ENCODE results near the gene EPOP.

Gene EPOP

GRCh38 chr17:38697061-38697820 lies 22.5 kb upstream of the EPOP start:
- Histone ChIP-seq H3K79me2 (no peaks in the 10 kb centered on the region), H3K4me2 (ENCODE audit: low read length) (no peak overlapping the region), H3K9me3 (ENCODE audit: control insufficient read depth, low read length) (no peaks in the 10 kb centered on the region), H3K36me3 (ENCODE audit: control insufficient read depth, insufficient read depth, low read length) (no peaks in the 10 kb centered on the region), H3K4me1 (peaks cover 29% of the 10 kb centered on the region), H2AFZ (peak overlapping the region; percentile 39), H3K27ac (peak overlapping the region; percentile 34), H3K4me3 (ENCODE audit: low read depth, low read length) (peak overlapping the region; percentile 3), H3K9ac (no peak overlapping the region), H3K27me3 (ENCODE audit: control insufficient read depth, insufficient read depth, low read length) (no peaks in the 10 kb centered on the region)
- no peak for TF ChIP-seq CTCF (IDR thresholded peaks at IDR 0.05)

GRCh38 chr17:38693700-38694329 lies 19.1 kb upstream of the EPOP start:
- H3K9ac ChIP-seq, result no peak overlapping the region
- no peaks in the 10 kb centered on the region for H3K9me3 ChIP-seq (ENCODE audit: control insufficient read depth, low read length)
- H2AFZ ChIP-seq, result peak overlapping the region; percentile 93
- no peak overlapping the region for H3K4me3 ChIP-seq (ENCODE audit: low read depth, low read length)
- no peak for TF ChIP-seq CTCF (IDR thresholded peaks at IDR 0.05)
- peak overlapping the region; percentile 64 for H3K27ac ChIP-seq
- peaks cover 26% of the 10 kb centered on the region for H3K4me1 ChIP-seq
- H3K27me3 ChIP-seq (ENCODE audit: control insufficient read depth, insufficient read depth, low read length), result no peaks in the 10 kb centered on the region
- no peaks in the 10 kb centered on the region for H3K79me2 ChIP-seq
- no peak overlapping the region for H3K4me2 ChIP-seq (ENCODE audit: low read length)
- H3K36me3 ChIP-seq (ENCODE audit: control insufficient read depth, insufficient read depth, low read length), result no peaks in the 10 kb centered on the region

- no peaks in the 10 kb centered on the region for H3K36me3 ChIP-seq (ENCODE audit: control insufficient read depth, insufficient read depth, low read length)
- no peaks in the 10 kb centered on the region for H3K9me3 ChIP-seq (ENCODE audit: control insufficient read depth, low read length)
- H3K79me2 ChIP-seq, result no peaks in the 10 kb centered on the region
- H3K4me1 ChIP-seq, result peaks cover 18% of the 10 kb centered on the region
- no peak overlapping the region for H3K9ac ChIP-seq
- no peaks in the 10 kb centered on the region for H3K27me3 ChIP-seq (ENCODE audit: control insufficient read depth, insufficient read depth, low read length)
- no peak overlapping the region for H3K4me3 ChIP-seq (ENCODE audit: low read depth, low read length)
- peak overlapping the region; percentile 72 for H2AFZ ChIP-seq
- no peak for TF ChIP-seq CTCF (IDR thresholded peaks at IDR 0.05)
- no peak overlapping the region for H3K27ac ChIP-seq
- H3K4me2 ChIP-seq (ENCODE audit: low read length), result no peak overlapping the region
Measured at GRCh38 chr17:38691154-38691553, 16.4 kb upstream of the EPOP start.

- no peaks in the 10 kb centered on the region for H3K27me3 ChIP-seq (ENCODE audit: control insufficient read depth, insufficient read depth, low read length)
- H3K4me3 ChIP-seq (ENCODE audit: low read depth, low read length), result no peak overlapping the region
- no peak overlapping the region for H3K9ac ChIP-seq
- H3K4me1 ChIP-seq, result peaks cover 18% of the 10 kb centered on the region
- H3K27ac ChIP-seq, result no peak overlapping the region
- H3K9me3 ChIP-seq (ENCODE audit: control insufficient read depth, low read length), result no peaks in the 10 kb centered on the region
- TF ChIP-seq CTCF (IDR thresholded peaks at IDR 0.05), result no peak
- H2AFZ ChIP-seq, result no peak overlapping the region
- no peaks in the 10 kb centered on the region for H3K36me3 ChIP-seq (ENCODE audit: control insufficient read depth, insufficient read depth, low read length)
- H3K79me2 ChIP-seq, result no peaks in the 10 kb centered on the region
- H3K4me2 ChIP-seq (ENCODE audit: low read length), result no peak overlapping the region
Measured at GRCh38 chr17:38690386-38690785, 15.6 kb upstream of the EPOP start.

All from parathyroid adenoma (tissue), 2 donors.